NCI-H345 treated with DMSO at 0.1 percent for 48 hours (cell line): ENCODE results near the gene PRR16.
"Not testable (repeated sequence)": the region's sequence is repeated elsewhere in the genome, so short reads cannot be mapped to it uniquely, and the experiment has no call there.

Experiments
- DNase-seq: peaks from one replicate; lab custom pipeline; 2025; ENCODE audit not compliant: unreplicated experiment; lab: John Stamatoyannopoulos, UW

Gene PRR16

DNA sequence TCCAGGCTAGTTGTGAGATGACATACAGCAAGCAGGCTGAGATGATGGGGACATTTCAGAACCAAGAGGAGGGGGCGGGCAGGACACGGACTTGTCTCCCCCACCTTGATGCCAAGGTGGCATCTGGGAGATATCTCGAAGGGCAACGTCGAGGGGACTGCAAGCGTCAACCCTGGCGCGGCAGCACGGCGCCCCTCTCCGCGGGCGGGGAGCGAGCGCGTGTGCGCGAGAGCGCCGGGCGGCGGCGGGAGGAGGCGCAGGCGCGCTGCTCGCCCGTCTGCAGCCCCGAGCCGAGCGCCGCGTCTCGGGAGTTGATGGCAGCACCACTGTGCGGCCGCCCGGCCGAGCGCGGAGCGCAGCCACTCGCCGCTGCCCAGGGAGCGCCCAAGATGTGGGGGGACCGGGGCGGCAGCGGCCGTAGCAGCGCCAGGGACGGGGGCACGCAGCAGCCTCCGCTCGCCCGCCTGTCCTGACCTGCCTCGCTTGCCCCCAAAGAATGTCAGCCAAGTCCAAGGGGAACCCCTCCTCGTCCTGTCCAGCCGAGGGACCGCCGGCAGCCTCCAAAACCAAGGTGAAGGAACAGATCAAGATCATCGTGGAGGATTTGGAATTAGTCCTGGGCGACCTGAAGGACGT lies at the start of gene PRR16:
Gene PRR16 (plus strand): TSS at position 310 of the 636 bp plus-strand sequence.
- DNase-seq = no peak

DNA sequence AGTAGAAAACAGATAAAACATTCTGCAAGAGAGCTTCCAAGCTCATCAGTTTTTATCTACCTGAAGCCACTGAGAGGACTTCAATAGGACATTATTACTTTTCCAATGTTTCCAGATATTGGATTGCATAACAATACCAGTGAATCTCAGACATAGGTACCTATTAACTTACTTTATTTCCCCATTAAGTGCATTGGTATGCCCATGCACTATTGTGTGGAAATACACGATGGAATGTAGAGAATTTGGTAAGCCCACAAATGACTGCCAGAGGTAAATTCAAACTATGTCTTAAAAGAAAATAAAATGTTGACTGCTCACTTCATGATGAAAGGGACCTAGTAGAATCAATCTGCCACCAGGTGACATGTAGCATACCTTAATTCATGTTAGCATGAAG lies 48.1 kb upstream of the PRR16 start:
- DNase-seq = no peak

GRCh38 chr5:120419127-120419526 lies 45.0 kb upstream of the PRR16 start:
- DNase-seq = no peak

GRCh38 chr5:120426633-120427275 lies 37.3 kb upstream of the PRR16 start:
- not testable (repeated sequence) for DNase-seq

GRCh38 chr5:120430572-120430971 lies 33.5 kb upstream of the PRR16 start:
- DNase-seq = no peak

DNA sequence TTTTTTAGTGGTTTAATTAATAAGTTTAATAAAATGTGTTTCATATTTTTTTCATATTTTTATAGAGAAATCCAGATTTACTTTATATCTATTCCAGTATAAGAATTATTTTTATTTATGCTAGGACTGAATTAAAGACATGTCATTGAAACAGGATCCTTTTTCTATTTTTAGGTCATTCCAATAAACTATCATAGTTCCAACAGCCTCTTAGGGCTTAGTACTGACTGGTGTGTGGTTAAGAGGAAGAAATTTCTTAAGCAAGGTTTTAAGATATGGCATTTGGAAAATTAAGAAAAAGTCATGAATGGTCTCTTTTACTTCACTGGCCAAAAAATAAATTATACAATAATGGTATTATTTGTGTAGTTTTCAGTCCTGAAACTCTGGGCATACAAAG lies 31.2 kb upstream of the PRR16 start:
- DNase-seq = no peak

DNA sequence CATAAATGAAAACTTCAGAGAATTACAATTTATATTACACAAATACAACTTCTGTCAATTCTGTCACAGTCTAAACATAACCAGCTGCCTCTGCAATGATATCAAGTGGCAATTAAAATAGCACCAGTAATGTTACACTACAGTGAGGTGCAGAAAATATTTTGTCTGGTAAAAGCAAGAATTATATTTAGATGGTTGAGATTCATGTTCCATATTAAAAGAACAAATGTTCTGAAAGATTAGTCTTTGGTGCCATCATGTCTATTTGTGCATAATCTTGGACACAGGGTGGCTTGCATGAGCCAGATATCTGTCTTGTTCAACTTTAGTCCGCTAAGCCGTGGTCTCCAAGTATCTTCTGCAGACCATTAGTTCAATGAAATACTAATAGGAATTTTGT lies 29.0 kb upstream of the PRR16 start:
- DNase-seq = no peak

GRCh38 chr5:120436996-120437395 lies 27.1 kb upstream of the PRR16 start:
- DNase-seq = no peak

DNA sequence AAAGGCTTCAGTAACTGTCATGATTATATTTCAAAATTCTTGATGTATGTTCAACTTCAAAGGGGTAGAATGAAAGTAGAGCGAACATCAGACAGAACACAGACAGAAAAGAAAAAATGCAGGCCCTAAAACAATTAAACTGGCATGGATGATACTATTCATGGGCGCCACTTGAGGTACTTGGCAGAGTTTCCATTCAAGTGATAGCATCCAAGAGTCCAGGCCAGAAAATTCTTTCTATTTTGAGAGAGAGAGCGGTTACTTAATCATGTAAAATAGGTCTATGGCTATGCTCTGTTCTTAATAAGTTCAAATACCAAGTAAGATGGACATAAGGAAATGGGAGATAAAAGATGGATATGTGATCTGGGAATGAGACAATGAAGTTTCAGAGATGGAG lies 21.4 kb upstream of the PRR16 start:
- DNase-seq = no peak

- DNase-seq = no peak
Observed at GRCh38 chr5:120443607-120444006, 20.5 kb upstream of the PRR16 start.

- no peak for DNase-seq
Observed at GRCh38 chr5:120446068-120446492, 18.0 kb upstream of the PRR16 start.

DNA sequence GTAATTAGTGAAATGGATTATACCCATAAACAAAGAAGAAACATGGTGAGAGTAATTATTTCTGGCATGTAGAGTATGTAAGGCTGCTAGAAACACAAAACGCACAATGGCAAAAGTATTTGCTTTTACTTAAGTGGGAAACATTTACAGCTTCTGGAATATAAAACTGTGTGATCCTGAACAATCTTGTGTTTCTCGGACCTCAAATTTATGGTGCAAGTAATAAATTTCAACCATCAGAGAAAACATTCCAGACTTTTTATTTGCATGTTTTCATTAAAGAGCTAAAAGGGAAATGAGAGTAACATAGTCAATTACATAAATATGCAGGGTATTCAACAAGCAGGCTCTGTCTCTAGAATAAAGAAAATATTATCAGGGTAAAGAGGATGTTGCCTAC lies 17.2 kb upstream of the PRR16 start:
- no peak for DNase-seq

- no peak for DNase-seq
Observed at GRCh38 chr5:120447706-120448239, 16.3 kb upstream of the PRR16 start.

GRCh38 chr5:120449501-120449900 lies 14.6 kb upstream of the PRR16 start:
- DNase-seq = no peak

DNA sequence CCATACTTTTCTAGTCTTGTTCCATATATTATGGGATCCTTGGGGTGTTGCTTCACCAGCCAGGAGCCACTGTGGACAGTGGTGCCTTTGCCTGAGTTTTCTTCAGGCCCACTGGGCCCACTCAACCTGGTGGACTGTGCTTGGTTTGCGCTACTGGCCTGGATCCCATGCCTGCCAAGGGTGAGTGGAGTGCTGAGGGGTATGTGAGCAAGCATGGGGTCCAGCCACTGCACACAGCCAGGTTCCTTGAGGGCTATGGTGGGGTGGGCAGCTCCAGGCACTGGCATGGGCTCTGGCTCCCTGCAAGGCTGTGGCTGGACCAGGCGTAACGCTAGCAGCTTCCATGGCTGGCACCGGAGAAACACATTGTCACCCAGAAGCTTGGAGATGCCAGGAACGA lies 13.2 kb upstream of the PRR16 start:
- no peak for DNase-seq

- DNase-seq = no peak
Observed at GRCh38 chr5:120451445-120451844, 12.7 kb upstream of the PRR16 start.

DNA sequence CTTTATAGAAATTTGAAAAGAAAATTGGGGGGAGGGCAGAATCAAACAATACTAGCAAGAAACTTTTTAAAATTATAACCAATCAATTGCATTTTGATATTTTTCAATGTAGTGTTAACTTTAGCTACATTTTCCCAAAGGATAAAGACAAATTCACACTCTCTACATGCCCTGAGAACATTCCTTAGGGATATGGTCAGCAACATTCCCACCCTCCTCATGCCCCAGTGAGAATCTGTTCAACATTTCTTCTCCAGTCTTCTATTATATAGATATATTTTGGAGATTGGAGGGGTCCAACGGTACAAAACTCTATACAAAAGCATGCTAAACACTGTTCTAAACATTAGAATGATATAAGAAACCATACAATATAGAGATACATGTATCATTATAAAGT lies 11.6 kb upstream of the PRR16 start:
- DNase-seq = no peak

- DNase-seq = no peak
Observed at GRCh38 chr5:120454094-120454798, 9.9 kb upstream of the PRR16 start.

DNA sequence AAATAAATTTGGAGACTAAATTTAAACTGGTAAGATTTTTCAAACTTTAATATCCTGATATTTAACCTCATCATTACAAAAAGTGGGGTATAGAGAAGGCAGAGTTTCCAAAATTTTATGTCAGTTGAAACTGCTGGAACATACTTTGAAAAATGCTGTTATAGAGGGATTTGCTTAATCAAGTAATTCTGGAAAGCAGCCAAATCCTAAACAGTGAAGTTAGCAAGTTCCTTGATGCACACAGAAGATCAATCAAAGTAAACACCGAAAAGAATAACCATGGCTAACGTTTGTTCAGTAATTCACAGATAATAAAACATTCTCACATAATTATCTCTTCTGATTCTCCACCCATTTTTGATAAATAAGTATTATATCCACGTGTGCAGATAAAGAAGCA lies 8.1 kb upstream of the PRR16 start:
- DNase-seq = no peak

DNA sequence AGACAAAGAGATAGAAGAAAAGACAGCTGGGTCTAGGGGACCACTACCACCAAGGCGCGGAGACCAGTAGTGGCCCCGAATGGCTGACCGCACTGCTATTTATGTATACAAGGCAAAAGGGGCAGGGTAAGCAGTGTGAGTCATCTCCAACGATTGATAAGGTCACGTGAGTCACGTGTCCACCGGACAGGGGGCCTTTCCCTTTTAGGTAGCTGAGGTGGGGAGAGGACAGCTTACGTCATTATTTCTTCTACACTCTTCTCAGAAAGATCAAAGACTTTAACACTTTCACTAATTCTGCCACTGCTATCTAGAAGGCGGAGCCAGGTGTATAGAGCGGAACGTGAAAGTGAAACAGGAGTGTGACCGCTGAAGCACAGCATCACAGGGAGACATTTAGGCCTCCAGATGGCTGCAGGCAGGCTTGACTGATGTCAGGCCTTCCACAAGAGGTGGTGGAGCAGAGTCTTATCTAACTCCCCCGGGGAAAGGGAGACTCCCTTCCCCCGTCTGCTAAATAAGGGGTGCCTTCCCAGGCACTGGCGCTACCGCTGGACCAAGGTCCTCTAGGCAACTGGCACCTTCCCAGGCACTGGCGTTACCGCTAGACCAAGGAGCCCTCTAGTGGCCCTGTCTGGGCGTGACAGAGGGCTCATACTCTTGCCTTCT lies 6.1 kb upstream of the PRR16 start:
- DNase-seq = no peak

DNA sequence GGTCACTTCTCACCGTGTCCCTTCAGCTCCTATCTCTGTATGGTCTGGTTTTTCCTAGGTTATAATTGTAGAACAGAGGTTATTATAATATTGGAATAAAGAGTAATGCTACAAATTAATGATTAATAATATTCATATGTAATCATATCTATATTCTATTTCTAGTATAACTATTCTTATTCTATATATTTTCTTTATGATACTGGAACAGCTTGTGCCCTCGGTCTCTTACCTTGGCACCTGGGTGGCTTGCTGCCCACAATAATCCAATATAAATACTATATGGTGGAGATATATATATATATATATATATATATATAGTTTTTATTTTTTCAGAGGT lies 5.6 kb upstream of the PRR16 start:
- DNase-seq = not testable (repeated sequence)

DNA sequence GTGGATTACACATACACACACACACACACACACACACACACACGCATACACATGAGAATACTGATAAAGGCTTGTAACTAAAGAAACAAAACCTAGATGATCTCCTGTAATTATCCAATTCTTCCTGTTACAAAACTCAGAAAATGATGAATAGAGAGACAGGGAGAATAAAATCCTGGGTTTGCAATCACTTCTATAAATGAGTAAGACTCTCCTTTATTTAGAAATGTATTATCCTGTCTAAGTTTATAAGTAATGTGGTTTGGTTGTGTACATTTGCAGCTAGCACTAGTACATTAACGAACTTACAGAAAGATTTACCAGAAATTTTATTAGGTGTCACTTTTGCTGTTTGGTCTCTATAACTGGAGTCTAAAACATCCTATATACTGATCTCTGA lies 2.8 kb upstream of the PRR16 start:
- DNase-seq = no peak
